ENCODE data around the gene NETO2. TPM values are rescaled to one million over a fixed set of nuclear protein-coding genes. Genes with fewer than 3 reads are reported as not detected.

NETO2 gene
- total and polyA plus RNA-seq, 10 of the 15 experiments (the other 5 are each of a cell fraction or from before 2014, with no cell fraction given), result 8.5 to 53.1 (median 27.0) TPM

- TF ChIP-seq, protein P1, sequence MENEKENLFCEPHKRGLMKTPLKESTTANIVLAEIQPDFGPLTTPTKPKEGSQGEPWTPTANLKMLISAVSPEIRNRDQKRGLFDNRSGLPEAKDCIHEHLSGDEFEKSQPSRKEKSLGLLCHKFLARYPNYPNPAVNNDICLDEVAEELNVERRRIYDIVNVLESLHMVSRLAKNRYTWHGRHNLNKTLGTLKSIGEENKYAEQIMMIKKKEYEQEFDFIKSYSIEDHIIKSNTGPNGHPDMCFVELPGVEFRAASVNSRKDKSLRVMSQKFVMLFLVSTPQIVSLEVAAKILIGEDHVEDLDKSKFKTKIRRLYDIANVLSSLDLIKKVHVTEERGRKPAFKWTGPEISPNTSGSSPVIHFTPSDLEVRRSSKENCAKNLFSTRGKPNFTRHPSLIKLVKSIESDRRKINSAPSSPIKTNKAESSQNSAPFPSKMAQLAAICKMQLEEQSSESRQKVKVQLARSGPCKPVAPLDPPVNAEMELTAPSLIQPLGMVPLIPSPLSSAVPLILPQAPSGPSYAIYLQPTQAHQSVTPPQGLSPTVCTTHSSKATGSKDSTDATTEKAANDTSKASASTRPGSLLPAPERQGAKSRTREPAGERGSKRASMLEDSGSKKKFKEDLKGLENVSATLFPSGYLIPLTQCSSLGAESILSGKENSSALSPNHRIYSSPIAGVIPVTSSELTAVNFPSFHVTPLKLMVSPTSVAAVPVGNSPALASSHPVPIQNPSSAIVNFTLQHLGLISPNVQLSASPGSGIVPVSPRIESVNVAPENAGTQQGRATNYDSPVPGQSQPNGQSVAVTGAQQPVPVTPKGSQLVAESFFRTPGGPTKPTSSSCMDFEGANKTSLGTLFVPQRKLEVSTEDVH (IDR thresholded peaks at IDR 0.05; ENCODE audit: low read depth, partially characterized antibody), result no peak
- TF ChIP-seq MEF2A (IDR thresholded peaks at IDR 0.05; ENCODE audit: insufficient read depth, low read depth, low read length), result no peak
Measured at GRCh38 chr16:47072158-47072557, 71.6 kb downstream of the NETO2 start (continued).

DNA sequence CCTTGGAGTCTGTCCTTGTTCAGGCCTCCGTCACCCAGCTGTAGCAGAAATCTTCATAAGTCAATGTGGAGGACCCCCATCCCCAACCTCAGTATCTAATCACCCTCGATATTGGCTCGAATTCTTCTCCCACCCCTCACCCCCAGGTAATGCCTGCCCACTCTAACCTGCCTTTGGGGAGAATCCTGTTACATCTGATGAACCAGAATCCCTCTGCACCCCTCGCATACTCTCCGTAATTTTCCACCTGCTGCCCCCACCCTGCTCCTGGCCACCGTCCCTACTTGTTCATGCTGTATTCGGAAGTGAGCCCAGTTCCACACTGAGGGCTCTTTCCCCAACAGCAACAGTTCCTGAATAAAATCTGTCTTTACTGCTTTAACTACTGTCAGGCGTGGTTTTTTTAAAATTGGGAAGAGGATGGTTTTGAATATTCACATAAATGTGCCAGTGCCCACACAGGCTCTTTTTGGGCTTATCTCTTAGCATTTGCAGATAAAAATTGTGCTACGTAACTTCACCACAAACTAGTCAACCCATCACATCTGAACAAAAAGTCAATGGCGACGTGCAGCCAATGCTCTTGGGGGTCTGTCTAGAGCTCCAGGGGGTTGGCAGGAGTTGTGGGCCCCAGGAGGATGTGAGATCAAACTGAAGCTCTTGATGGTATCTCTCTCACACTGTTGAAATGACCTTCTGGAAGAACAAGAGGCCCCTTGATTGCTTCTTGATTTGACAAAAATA is 73.7 kb downstream of the NETO2 start:
- no peaks in the 10 kb centered on the region for H3K79me2 ChIP-seq (ENCODE audit: control insufficient read depth, insufficient read depth, low read length)
- ChIA-PET SMC1A (ENCODE audit: uncharacterized antibody, unreplicated experiment) (no interaction called here), RAD21 (ENCODE audit: unreplicated experiment) (interaction anchor here (1.0 kb wide), 1 partner anchor 32 kb away, joined by 3 read pairs; no protein-coding TSS in a partner anchor), POLR2A (no interaction called here), CTCF (interaction anchor here (1.0 kb wide), 1 partner anchor 55 kb away, joined by 3 read pairs; no protein-coding TSS in a partner anchor)
- in situ Hi-C loops (cut with MboI) (no loop called here), intact Hi-C loops (cut with micrococcal nuclease; ENCODE audit: unreplicated experiment) (no loop called here)
- 98% methylated on average over 11 of the region's 11 CpGs for WGBS (ENCODE audit: insufficient coverage, insufficient replicate concordance, low lambda C conversion rate, missing lambda C conversion rate)
- H3K4me1 ChIP-seq (ENCODE audit: control insufficient read depth, insufficient read depth, low read length), result peaks cover 12% of the 10 kb centered on the region
- H3K4me2 ChIP-seq (ENCODE audit: control insufficient read depth, insufficient read depth), result no peak overlapping the region
- DNase-seq (ENCODE audit: low read depth, low spot score) (no peak), FAIRE-seq (no peak), ATAC-seq (no peak)
- H3K9ac ChIP-seq (ENCODE audit: control insufficient read depth, insufficient read depth, low read length), result no peak overlapping the region
- no peak overlapping the region for H3K27ac ChIP-seq (ENCODE audit: control insufficient read depth, insufficient read depth)
- no peaks in the 10 kb centered on the region for H3K36me3 ChIP-seq (ENCODE audit: control insufficient read depth in 2 of 2, insufficient read depth in 2 of 2, low read length in 1 of 2)
- no TSS peak for BruUV-seq (replicated peaks)
- H3K4me3 ChIP-seq, result no peak overlapping the region
- no peaks in the 10 kb centered on the region for H4K20me1 ChIP-seq (ENCODE audit: control insufficient read depth, insufficient read depth)
- H2AFZ ChIP-seq (ENCODE audit: control insufficient read depth, low read depth, low read length), result no peak overlapping the region
- TF ChIP-seq ZSCAN29 (IDR thresholded peaks at IDR 0.05) (no peak), USF2 (IDR thresholded peaks at IDR 0.05; ENCODE audit: borderline replicate concordance, low read depth, low read length) (no peak), SIN3A (IDR thresholded peaks at IDR 0.05; ENCODE audit: low read depth, low read length) (no peak), EED (IDR thresholded peaks at IDR 0.05; ENCODE audit: low read depth) (no peak), BMI1 (IDR thresholded peaks at IDR 0.05; ENCODE audit: borderline replicate concordance) (no peak), TAF1 (IDR thresholded peaks at IDR 0.05; ENCODE audit: borderline replicate concordance, low read depth, low read length) (no peak)
- H3K9me3 ChIP-seq (replicated peaks; ENCODE audit: control insufficient read depth, insufficient read depth, low read length), result no peaks in the 10 kb centered on the region; the same call in 2 of the 3 replicates
- no peaks in the 10 kb centered on the region for H3K27me3 ChIP-seq (replicated peaks in 1 of 2; ENCODE audit: control insufficient read depth in 2 of 2, insufficient read depth in 2 of 2, low read length in 1 of 2)

Data from GM12878 (cell line).